GM19193 (cell line): Measurements from ENCODE around the gene SELE.

Experiments
- POLR2A ChIP-seq: IDR thresholded peaks from 4 replicates; pipeline ENCODE4 v1.6.1; 2011; ENCODE audit not compliant: insufficient read depth, insufficient read length; ENCODE audit errors: extremely low read depth

Gene SELE, protein sequence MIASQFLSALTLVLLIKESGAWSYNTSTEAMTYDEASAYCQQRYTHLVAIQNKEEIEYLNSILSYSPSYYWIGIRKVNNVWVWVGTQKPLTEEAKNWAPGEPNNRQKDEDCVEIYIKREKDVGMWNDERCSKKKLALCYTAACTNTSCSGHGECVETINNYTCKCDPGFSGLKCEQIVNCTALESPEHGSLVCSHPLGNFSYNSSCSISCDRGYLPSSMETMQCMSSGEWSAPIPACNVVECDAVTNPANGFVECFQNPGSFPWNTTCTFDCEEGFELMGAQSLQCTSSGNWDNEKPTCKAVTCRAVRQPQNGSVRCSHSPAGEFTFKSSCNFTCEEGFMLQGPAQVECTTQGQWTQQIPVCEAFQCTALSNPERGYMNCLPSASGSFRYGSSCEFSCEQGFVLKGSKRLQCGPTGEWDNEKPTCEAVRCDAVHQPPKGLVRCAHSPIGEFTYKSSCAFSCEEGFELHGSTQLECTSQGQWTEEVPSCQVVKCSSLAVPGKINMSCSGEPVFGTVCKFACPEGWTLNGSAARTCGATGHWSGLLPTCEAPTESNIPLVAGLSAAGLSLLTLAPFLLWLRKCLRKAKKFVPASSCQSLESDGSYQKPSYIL

GRCh38 chr1:169733924-169734323 is at the start of gene SELE:
Gene SELE (minus strand): TSS chr1:169734079. CDS start chr1:169733612, 467 bp downstream.
- no peak for TF ChIP-seq POLR2A

DNA sequence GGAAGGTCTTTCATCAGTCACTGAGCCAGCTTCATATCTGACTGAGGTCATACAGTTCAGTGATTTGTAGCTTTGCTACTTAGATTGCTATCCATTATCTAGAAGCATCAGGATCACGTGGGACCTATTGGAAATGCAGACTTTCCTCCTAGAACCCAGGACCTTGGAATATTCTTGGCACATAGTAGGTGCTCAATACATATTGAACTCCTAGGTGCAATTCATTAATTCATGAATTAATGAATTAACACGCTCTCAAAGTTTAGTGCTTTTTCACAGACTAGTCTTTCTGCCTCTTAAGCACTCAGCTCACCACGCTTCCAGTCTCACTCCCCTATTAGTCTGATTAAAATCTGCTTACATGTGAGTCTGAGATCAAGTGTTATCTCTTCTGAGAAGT is 48.7 kb upstream of the SELE start:
- no peak for TF ChIP-seq POLR2A

DNA sequence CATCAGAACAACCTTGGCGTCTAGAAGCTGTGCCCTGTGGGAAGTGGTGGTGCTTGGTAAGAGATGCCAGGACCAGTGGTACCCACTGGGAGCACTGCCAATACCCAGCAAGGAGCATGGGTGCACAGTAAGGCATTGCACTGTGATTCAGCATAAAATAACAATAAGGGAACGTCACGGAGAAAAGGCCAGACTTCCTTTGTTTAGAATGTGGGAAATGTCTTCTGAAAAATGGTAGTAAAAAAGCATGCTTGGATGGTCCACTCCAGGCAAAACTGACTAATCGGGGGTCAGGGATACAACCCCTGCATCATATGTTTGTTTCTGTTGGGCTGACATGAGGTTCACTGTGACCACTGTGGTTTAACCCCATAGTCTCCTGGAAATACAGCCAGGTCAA is 46.1 kb upstream of the SELE start:
- TF ChIP-seq POLR2A: no peak

DNA sequence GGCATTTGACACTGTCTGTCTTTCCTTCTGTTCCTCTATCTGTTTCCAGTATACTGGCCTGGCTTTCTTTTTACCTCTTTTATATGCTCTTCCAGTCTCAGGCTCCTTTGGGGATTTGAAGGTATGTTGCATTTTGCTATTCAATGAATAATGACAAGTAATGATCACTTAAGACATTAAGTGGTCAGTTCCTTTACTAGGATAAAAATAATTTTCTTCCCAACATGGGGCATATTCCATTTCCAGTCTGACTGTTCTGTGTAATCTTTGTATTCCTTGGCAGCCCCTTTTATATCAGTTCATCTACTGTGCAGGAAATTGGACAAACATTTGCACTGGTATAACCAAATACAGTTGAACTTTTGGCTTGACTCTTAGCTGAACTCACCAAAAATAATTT is 45.3 kb upstream of the SELE start:
- no peak for TF ChIP-seq POLR2A

DNA sequence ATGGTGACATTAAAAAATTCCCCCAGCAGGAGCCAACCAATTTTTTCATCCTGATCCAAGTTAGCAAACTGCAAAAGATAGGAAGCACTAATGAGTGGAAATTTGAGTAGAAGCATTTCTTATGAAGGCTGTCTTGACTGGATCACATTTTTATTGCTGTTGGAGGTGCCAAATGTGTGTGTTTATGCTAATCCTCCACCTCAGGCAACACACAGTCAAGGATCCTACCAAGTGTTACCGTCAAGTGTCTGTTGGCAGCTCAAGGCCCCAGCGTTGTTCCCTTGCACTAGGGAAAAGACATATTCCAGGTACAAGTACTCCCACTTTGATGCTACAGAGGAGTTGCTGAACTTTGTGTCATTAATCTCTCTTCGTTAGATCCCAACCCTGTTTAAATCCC is 42.6 kb upstream of the SELE start:
- TF ChIP-seq POLR2A: no peak

DNA sequence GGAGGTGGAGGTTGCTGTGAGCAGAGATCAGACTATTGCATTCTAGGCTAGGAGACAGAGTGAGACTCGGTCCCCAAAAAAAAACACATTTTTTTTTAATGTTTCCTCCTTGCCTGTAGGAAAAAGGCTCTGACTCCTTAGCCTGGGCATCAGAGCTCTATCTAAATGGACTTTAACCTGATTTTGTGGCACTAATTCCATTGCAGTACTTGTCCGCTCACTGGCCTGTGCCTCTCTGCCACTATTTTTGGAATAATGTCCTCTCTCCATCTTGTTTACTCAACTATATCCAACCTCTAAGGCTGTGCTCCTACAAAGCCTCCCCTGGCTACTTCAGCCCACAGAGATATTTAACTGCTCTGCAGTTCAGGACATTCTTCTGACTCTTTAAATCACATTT is 34.3 kb upstream of the SELE start:
- no peak for TF ChIP-seq POLR2A

DNA sequence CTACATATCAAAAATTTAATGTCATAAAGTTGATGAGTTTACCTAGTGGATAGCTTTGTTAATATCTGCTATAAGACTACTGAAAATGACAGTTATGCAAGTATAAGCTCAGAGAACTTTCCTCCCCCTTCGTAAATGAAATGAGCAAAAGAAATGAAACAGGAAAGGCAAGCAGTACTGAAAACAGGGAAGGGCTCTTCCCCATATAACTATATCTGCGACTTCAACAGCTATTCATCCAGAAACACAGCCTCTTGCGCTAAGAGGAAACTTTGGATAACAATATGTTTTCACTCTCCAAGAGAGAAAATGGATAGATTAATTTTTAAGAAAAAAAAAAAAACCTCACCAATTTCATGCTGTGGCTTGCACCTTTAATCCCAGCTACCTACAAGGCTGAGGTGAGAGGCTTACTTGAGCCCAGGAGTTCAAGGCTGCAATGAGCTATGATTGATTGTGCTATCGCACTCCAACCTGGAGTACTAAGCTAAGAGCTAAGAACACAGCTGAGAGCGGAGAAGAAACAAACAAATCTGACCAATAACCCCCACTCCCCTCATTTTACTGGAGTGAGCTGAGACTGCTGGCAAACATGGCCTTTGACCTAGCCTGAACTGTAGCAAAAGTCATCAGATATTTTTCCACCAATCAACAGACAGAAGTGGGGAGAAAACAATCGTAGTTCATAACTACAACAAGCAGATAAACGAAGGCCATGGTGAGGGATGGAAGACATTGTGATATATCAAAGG is 31.9 kb upstream of the SELE start:
- TF ChIP-seq POLR2A: no peak

DNA sequence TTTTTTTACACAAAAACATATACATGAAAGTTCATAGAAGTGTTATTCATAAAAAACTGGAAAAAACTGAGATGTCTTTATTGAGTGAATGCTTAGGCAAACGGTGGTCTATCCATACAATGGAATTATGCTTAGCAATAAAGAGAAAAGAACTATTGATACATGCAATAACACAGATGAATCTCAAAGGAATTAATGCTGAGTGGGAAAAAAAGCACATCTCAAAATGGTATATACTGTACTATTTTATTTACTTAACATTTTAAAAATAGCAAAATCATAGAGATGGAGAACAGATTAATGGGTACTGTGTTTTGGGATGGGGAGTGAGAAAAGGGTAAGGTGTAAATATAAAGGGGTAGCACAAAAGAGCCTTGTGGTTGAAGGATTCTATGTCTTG is 31.0 kb upstream of the SELE start:
- no peak for TF ChIP-seq POLR2A

DNA sequence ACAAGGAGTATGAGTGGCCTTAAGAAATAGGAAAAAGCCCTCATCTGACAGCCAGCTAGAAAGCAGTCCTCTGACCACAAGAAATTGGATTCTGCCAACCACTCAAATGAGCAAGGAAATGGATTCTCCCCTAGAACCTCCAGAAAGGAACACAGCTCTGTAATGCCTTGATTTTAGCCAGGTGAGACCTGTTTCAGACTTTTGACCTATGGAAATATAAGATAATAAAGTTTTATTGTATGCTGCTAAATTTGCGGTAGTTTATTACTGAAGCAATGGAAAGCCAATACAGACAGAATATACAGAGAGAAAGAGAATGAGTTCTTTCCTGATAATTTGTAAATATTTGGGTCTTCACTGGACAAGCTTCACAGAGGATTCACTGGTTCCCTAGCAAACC is 28.8 kb upstream of the SELE start:
- no peak for TF ChIP-seq POLR2A

- TF ChIP-seq POLR2A: no peak
Measured at GRCh38 chr1:169759038-169759437, 25.2 kb upstream of the SELE start.

DNA sequence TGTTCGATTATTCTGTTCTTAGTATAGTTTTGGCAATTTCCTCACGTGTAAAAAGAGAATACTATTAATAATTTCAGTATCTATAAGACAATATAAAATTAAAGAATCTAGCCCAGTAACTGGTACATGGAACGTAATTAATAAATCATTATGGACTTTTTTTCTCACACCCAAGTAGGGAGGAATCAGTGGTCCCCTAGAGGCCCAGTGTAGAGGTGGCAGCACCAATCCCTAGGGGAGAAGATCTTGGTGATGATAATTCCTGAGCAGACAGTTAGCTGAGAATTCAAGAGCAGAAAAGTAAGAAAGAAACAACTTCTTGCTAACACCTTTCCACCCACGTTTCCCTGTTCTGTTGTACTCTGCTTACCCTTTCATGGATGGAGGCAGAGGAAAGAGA is 19.7 kb upstream of the SELE start:
- no peak for TF ChIP-seq POLR2A

DNA sequence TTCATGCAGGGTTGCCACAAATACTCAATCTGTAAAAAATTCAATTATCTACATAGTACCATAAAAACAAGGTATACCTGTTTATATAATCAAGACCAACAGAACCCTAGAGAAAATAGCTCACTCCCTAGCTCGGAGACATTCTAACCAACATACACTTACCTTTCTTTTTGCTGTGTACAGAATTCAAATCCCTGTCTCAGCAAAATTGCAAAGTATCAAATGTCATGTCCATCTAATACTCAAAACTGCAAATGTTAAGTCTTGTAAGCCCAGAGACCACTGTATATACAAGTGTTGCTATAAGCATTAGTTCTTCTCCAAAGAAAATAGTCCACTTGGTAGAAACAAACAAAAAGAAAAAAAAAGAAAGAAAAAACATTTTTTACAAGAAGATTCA is 16.2 kb upstream of the SELE start:
- TF ChIP-seq POLR2A: no peak

- TF ChIP-seq POLR2A: no peak
Measured at GRCh38 chr1:169746550-169746949, 12.7 kb upstream of the SELE start.

DNA sequence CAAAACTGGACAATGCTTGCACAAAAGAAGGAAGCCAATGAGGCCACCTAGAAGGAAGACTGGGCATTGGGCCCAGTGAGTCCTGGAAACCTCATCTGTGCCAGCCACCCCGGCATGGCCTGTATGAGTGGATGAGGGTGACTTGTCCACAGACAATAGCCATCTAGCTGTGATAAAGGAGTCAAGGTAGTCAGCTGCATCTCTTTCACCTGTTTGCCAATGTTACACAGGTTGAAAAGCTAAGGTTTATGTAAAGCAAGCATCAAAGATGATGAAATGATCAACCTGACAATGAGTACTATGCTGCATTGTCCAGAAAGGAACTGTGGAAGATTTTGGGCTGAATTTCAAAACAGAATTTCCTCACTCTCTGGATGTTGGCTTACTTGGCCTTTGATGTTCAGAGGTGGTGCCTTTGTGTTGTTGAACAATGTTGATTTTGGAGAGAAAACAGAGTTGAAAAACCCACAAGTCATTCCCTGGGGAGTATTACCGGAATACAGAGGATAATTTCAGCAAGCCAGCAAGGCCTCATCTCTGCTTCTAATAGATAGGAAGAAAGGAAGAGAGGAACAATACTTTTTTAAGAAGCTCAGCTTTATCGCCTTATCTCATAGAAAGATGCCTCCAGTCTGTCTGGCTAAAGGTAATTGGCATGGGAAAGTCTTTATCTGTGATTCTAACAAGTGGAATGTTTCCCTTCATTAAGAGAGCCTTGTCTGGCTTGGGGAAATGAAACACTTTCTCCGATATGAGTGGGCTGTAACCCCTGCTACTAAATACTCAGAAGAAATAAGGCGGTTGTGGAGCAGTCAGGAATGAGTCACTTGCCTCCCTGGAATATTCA is 11.4 kb upstream of the SELE start:
- no peak for TF ChIP-seq POLR2A
